ENCODE data around the gene CCNG1.

CCNG1 gene

DNA sequence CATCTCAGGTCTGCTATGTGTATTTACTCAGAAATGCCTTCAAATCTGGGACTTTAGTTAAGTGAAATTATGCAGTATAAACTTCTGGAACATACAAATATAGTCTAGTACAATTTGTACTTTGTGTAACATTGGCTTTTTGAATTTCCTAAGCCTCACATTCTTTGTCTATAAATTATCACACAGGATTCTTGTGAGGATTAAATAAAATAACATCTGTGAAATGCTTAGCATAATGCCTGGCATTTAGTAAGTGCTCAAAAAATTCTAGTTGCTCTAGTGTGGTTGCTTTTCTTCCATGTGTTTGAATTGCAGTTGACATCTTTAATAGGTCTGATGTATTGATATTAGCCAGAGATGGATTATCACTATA lies 25.7 kb downstream of the CCNG1 start:
- no peak overlapping the region for H3K4me3 ChIP-seq (ENCODE audit: low read depth, low read length)
- TF ChIP-seq, protein P1, sequence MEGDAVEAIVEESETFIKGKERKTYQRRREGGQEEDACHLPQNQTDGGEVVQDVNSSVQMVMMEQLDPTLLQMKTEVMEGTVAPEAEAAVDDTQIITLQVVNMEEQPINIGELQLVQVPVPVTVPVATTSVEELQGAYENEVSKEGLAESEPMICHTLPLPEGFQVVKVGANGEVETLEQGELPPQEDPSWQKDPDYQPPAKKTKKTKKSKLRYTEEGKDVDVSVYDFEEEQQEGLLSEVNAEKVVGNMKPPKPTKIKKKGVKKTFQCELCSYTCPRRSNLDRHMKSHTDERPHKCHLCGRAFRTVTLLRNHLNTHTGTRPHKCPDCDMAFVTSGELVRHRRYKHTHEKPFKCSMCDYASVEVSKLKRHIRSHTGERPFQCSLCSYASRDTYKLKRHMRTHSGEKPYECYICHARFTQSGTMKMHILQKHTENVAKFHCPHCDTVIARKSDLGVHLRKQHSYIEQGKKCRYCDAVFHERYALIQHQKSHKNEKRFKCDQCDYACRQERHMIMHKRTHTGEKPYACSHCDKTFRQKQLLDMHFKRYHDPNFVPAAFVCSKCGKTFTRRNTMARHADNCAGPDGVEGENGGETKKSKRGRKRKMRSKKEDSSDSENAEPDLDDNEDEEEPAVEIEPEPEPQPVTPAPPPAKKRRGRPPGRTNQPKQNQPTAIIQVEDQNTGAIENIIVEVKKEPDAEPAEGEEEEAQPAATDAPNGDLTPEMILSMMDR (conservative IDR thresholded peaks at IDR 0.05; ENCODE audit: low read depth, low read length) = no peak
- DNase-seq (ENCODE audit: low read depth) = no peak

DNA sequence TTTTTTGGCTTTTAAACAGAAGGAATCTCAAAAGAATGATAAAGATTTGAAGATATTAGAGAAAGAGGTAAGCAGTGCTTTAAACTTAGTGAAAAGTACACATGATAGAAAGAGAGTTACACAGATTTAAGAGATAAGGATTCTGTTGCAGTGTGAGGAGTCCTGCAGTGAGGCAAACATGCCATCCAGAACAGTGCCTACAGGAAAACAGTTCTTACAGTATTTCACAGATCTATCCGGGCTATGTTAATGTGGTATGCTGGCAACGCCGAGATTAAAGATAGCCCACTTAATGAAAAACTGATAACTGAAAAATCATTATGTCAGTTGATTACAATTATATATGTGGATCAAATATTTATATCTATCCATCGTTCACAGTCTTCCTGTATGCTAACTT lies 30.3 kb downstream of the CCNG1 start:
- no peak for DNase-seq (ENCODE audit: low read depth)
- H3K4me3 ChIP-seq (ENCODE audit: low read depth, low read length) = no peak overlapping the region
- TF ChIP-seq, protein P1 (conservative IDR thresholded peaks at IDR 0.05; ENCODE audit: low read depth, low read length) = no peak

DNA sequence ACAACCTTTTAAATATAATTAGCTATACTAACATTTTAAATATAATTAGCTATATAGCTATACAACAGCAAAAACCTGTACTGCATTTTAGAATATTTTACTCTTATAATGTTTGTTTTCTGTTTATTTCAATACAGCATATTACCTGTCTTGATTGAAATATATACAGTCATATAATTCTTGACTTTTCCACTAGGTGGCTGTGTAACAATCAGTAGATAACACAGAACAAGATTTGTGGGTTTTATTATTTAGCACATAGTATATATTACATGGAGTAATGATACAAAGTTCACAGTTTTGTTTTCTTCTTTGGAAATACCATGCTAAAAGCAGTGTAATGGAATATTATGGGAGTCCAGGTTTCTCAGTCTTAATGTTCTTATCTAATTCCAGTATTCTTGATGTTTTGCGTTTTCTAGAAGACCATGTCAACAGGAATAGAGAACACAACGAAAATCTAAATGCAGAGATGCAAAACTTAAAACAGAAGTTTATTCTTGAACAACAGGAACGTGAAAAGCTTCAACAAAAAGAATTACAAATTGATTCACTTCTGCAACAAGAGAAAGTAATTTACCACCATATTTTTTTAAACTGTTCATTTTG lies 36.3 kb downstream of the CCNG1 start:
- no peak overlapping the region for H3K4me3 ChIP-seq (ENCODE audit: low read depth, low read length)
- TF ChIP-seq, protein P1 (conservative IDR thresholded peaks at IDR 0.05; ENCODE audit: low read depth, low read length) = no peak
- DNase-seq (ENCODE audit: low read depth) = no peak

DNA sequence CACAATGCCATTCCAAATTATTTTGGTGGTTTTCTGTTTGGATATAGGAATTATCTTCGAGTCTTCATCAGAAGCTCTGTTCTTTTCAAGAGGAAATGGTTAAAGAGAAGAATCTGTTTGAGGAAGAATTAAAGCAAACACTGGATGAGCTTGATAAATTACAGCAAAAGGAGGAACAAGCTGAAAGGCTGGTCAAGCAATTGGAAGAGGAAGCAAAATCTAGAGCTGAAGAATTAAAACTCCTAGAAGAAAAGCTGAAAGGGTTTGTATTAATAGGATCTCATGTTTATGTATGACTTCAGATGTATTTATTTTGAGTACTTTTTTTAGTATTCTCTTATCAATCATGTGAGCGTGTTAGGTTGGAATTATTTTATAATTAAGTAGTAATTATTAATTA lies 38.0 kb downstream of the CCNG1 start:
- TF ChIP-seq, protein P1 (conservative IDR thresholded peaks at IDR 0.05; ENCODE audit: low read depth, low read length) = no peak
- H3K4me3 ChIP-seq (ENCODE audit: low read depth, low read length) = no peak overlapping the region
- DNase-seq (ENCODE audit: low read depth) = no peak

DNA sequence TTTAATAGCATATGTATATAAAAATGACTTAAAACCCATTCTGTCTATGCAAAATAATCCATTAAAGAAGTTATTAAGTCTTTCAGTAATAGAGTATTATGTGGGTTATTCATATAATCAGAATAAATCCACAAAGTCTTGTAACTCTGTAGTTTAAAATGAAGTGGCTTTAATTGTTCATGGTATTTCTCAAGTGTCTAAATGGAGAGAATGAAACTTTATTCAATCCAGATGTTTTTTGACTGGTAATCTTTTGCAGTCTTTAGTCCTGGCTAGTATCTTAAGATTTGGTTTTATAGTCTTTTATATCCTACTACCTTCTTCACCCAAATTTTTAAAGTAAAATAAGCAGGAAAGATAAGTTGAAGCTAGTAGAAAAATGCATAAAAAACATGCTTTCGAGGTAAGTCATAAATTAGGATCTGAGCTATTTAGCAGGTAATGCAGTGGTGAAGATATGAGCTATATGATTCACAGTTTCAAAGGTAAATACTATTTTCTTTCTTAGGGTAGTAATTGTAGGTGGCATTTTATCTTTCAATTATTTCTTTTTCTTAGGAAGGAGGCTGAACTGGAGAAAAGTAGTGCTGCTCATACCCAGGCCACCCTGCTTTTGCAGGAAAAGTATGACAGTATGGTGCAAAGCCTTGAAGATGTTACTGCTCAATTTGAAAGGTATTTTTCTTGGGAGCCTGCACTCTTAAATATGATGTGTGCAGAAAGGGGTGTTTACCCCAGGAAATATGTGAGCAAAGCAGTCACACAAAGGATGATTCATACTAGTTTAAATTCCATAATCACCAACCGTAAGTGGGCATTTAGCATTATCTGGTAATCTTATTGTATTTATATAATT lies 41.0 kb downstream of the CCNG1 start:
- no peak overlapping the region for H3K4me3 ChIP-seq (ENCODE audit: low read depth, low read length)
- DNase-seq (ENCODE audit: low read depth) = peak; percentile 27
- TF ChIP-seq, protein P1 (conservative IDR thresholded peaks at IDR 0.05; ENCODE audit: low read depth, low read length) = no peak

DNA sequence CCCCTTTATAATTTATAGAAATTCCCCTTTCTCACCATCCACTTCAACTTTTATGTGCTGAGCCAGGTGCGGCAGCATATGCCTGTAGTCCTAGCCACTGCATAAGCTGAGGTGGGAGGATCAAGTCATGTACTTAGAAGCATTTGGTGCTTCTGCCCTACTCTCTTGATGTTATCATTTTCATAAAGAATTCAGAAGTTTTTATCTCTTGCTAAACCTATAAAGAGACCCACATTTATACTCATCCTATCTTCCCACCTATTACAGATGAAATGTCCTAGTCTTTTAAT lies 41.5 kb downstream of the CCNG1 start:
- TF ChIP-seq, protein P1 (conservative IDR thresholded peaks at IDR 0.05; ENCODE audit: low read depth, low read length) = no peak
- no peak for DNase-seq (ENCODE audit: low read depth)
- no peak overlapping the region for H3K4me3 ChIP-seq (ENCODE audit: low read depth, low read length)
